HG03108 (cell line): ENCODE measurements around the gene PPP2R3A.
A peak's percentile ranks its signal among the peaks of the same experiment; 100 is the strongest.
"Not testable (repeated sequence)": the region's sequence is repeated elsewhere in the genome, so short reads cannot be mapped to it uniquely, and the experiment has no call there.

Experiments used
- ATAC-seq: cut with Tn5 transposase; IDR thresholded peaks from one replicate; pipeline ENCODE4 v1.9.1; 2021; ENCODE audit warnings: moderate library complexity; ENCODE audit not compliant: unreplicated experiment

Gene PPP2R3A

GRCh38 chr3:136146981-136147729 lies 181.6 kb downstream of the PPP2R3A start:
- ATAC-seq, result no peak

GRCh38 chr3:136149667-136150066 lies 184.1 kb downstream of the PPP2R3A start:
- no peak for ATAC-seq

- ATAC-seq, result no peak
Measured at GRCh38 chr3:136151219-136151618, 185.7 kb downstream of the PPP2R3A start.

DNA sequence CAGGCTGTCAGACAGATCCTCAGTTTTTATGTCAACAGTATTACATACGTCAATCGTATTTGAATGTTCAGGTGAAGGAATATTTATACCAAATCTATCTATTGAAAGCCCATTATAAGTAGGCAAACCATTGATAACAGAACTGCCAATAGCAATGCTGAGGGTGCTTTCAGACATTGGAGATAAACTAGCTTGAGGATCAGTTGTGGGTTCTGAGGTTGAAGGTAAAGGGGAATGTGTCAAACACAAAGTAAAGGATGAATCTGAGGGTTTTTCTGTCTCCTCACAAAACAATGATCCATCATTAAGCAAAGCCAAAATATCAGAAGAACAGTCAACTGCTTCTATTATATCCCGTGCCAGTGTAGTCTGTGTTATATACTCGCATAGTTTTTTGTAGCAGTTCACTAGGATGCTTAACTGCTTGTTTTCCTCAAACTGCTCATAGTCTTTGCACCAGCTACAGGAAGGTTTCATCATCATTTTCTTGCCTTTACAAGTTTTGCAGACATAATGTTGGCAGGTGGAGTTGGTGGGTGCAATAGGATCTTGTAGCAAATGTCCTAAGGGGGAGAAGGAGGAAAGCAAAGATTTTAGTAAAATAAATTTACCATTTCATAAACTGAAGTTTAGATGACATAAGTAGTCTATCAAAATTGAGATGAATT lies 186.8 kb downstream of the PPP2R3A start:
- ATAC-seq, result no peak

DNA sequence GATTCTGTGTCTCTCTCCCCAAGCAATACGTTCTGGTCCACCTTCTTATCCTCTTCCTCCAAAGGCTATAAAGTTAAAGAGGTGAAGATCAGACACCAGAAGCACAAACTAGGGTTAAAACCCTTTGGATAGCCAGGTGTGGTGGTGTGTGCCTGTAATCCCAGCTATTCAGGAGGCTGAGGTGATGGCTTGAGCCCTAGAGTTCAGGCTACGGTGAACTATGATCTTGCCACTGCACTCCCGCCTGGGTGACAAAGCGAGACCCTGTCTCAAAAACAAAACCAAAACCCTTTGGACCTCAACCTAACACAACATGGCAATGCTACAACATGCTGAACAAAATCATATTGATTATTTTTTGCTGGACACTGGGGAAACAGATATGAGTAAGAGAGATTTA lies 187.4 kb downstream of the PPP2R3A start:
- no peak for ATAC-seq

GRCh38 chr3:136161516-136161915 lies 196.0 kb downstream of the PPP2R3A start:
- no peak for ATAC-seq

DNA sequence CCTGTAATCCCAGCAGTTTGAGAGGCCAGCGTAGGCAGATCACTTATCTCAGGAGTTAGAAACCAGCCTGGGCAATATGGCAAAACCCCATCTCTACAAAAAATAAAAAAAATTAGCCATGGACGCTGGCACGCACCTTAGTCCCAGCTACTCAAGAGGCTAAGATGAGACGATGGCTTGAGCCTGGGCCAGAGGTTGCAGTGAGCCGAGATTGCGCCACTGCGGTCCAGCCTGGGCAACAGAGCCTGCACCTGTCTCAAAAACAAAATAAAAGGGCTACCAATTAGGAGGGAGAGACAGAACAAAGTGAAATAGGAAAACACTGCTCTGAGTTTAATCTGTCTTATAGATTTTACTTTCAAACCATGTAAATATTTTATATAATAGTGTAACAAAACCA lies 196.8 kb downstream of the PPP2R3A start:
- ATAC-seq, result no peak

DNA sequence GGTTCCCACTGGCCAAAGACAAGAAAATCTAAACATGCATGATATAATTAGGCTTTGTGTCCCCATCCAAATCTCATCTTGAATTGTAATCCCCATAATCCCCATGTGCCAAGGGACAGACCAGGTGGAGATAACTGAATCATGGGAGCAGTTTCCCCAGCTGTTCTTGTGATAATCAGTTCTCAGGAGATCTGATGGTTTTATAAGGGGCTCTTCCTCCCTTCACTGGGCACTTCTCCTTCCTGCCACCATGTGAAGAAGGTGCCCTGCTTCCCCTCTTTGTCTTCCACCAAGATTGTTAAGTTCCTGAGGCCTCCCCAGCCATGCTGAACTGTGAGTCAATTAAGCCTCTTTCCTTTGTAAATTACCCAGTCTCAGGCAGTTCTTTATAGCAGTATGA lies 198.1 kb downstream of the PPP2R3A start:
- not testable (repeated sequence) for ATAC-seq

GRCh38 chr3:136166507-136166906 lies 201.0 kb downstream of the PPP2R3A start:
- no peak for ATAC-seq

DNA sequence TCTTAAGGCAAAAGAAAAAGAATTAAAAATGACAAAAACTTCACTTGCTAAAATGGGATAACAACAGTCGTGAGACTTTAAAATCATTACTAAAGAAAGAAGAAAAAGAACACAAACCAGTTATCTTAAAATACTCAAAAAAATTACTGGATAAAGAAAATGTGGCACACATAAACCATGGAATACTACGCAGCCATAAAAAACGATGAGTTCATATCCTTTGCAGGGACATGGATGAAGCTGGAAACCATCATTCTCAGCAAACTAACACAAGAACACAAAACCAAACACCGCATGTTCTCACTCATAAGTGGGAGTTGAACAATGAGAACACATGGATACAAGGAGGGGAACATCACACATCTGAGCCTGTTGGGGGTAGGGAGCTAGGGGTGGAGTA lies 202.7 kb downstream of the PPP2R3A start:
- ATAC-seq, result not testable (repeated sequence)

- no peak for ATAC-seq
Measured at GRCh38 chr3:136171097-136171542, 205.6 kb downstream of the PPP2R3A start.

DNA sequence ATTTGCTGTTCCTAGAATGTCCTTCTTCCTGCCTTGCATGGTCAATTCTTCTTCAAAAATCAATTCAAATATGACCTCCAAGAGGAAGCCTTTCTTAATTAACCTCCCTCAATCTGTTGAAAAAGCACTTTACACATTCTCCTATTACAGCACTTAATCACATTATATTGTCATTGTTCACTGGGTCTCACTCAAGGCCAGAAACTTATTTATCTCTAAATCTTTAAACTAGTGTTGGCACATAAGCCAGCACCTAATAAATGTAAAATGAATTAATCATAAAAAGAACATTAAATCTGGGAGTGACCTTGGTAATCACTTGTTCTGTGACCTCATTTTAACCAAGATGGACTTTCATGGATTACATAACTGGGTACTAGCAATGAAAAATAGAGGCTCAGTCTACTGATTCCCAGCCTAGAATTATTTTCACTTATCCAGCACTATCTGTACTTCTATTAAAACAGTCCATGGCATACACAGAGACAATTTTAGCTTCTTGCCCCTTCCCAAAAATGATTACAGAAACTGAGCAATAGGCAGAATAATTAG lies 208.5 kb downstream of the PPP2R3A start:
- no peak for ATAC-seq

DNA sequence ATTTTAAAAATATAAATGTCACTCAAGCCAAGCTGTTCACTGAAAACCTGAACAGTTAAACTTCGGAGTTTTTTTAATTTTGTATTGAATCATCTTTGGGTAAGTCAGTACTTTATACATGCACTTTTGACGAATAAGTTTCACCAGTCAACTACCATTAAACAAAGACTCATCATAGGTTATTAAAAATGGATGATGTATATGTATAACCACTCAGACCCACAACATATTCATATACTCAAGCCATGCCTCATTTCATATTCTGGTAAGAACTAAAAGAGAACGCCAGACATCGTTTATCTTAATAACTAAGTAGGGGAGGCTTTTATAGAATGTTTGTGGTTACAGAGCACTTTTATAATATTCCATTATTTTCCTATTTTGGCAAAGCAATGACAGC lies 212.3 kb downstream of the PPP2R3A start:
- no peak for ATAC-seq

DNA sequence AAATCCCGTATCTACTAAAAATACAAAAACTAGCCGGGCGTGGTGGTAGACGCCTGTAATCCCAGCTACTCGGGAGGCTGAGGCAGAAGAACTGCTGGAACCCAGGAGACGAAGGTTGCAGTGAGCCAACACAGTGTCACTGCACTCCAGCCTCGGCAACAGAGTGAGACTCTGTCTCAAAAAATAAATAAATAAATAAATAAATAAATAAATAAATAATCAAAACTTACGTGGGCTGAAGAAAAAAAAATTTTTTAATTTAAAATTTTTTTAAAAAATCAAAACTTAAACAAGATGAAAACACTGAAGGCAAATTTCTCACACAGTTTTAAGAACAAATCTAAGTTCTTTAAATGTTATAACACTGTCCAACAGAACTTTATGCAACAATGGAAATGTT lies 216.2 kb downstream of the PPP2R3A start:
- ATAC-seq, result no peak

- ATAC-seq, result no peak
Measured at GRCh38 chr3:136184703-136185102, 219.2 kb downstream of the PPP2R3A start.

DNA sequence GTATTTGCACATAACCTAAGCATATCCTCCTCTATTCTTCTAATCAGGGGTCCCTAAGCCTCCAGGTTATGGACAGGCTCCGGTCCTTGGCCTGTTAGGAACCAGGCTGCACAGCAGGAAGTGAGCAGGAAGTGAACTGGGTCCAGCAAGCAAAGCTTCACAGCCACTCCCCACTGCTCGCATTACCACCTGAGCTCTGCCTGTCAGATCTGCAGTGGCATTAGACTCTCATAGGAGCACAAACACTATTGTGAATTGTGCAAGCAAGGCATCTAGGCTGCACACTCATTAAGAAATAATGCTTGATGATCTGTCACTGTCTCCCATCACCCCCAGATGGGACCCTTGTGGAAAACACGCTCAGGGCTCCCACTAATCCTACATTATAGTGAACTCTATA lies 220.8 kb downstream of the PPP2R3A start:
- peak; percentile 52 for ATAC-seq

GRCh38 chr3:136186846-136187245 lies 221.3 kb downstream of the PPP2R3A start:
- no peak for ATAC-seq

DNA sequence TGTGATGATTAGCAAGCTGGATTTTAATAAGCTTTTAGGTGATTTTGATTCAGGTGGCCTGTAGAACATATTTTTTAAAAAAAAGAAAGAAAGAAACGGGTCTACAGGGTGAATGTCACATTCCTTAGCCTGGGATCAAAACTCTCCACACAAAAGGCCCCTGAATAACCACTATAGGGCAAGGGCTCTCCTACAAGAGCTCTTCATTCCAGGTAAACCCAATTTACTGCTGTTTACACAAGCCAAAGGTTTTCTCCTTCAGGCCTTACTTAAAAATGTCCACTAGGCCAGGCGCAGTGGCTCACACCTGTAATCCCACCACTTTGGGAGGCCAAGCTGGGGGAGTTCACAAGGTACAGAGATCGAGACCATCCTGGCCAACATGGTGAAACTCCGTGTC lies 222.3 kb downstream of the PPP2R3A start:
- ATAC-seq, result no peak

DNA sequence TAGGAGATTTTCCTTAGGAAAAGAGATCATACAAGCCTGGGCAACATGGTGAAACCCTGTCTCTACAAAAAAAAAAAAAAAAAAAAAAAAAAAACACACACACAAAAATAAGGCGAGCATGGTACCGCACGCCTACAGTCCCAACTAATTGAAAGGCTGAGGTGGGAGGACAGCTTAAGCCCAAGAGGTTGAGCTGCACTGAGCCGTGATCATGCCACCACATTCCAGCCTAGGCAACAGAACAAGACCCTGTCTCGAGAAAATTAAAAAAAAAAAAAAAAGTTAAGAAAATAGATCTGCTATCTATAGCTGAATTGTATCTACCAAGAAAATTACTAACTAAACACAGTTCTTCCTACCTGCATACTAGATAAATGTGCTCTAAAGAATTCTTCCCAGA lies 223.5 kb downstream of the PPP2R3A start:
- no peak for ATAC-seq

DNA sequence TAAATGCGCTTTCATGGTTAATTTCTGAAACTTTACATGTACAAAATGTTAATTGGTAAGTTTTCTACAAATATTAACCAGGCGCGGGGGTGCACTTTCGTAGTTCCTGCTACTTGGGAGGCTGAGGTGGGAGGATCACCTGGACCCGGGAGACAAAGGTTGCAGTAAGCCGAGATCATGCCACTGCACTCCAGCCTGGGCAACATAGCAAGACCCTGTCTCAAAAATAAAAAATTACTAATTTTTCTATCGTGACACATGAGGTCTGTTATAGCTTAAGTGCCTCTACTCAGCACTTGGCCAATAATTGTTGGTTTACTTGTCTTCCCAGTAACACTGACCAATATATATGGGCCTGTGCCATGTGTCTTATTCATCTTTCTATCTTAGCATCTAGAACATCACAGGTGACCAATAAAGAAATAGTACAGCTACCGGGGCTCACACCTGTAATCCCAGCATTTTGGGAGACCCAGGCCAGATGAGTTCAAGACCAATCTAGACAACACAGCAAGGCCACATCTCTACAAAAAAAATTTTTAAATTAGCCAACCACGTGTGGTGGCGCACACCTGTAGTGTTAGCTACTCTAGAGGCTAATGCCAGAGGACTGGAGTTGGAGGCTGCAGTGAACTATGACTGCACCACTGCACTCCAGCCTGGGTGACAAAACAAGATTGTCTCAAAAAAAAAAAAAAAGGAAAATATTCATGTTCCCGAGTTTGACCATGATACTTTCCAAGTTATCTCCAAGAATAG lies 224.5 kb downstream of the PPP2R3A start:
- no peak for ATAC-seq

DNA sequence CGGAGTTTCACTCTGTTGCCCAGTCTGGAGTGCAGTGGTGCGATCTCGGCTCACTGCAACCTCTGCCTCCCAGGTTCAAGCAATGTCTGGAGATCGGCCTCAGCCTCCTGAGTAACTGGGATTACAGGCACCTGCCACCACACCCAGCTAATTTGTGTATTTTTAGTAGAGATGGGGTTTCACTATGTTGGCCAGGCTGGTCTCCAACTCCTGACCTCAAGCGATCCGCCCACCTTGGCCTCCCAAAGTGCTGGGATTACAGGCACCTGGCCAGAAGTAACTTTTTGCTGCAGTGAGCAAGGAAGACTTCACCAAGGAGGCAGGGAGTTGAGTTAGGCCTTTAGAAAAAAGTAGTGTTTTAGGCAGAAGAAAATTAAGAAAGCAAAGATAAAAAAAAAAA lies 226.7 kb downstream of the PPP2R3A start:
- ATAC-seq, result not testable (repeated sequence)
